ENCODE data around the gene ZC3HAV1L.

The ZC3HAV1L gene

DNA sequence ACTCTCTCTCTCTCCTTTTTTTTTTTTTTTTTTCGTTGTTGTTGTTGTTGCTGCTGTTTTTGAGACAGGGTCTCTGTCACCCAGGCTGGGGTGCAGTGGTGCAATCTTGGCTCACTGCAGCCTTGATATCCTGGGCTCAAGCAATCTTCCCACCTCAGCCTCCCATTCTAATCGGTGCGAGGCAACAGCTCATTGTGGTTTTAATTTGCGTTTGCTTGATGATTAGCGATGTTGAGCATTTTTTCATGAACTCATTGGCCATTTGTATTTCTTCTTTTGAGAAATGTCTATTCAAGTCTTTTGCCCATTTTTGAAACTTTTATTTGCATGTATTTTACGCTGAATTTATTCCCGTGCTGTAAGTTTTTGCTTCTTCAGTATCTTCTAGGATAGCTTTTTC is 13.3 kb upstream of the ZC3HAV1L start:
- no peak for TF ChIP-seq FOXM1 (IDR thresholded peaks at IDR 0.05; ENCODE audit: borderline replicate concordance, low read depth)
- TF ChIP-seq CREB1 (IDR thresholded peaks at IDR 0.05; ENCODE audit: low read depth) = no peak
- TF ChIP-seq EP300 (IDR thresholded peaks at IDR 0.05; ENCODE audit: borderline replicate concordance) = no peak
- TF ChIP-seq TEAD4 (IDR thresholded peaks at IDR 0.05) = no peak
- no peak for TF ChIP-seq ZBTB7A (IDR thresholded peaks at IDR 0.05; ENCODE audit: low read depth)
- no peak for TF ChIP-seq RAD21 (IDR thresholded peaks at IDR 0.05; ENCODE audit: low read depth)
- TF ChIP-seq NFIC (IDR thresholded peaks at IDR 0.05) = no peak
- TF ChIP-seq TCF12 (IDR thresholded peaks at IDR 0.05; ENCODE audit: low read depth) = no peak
- no peak for TF ChIP-seq CEBPB (IDR thresholded peaks at IDR 0.05)
- TF ChIP-seq EGR1 (IDR thresholded peaks at IDR 0.05) = no peak
- TF ChIP-seq, protein P1, sequence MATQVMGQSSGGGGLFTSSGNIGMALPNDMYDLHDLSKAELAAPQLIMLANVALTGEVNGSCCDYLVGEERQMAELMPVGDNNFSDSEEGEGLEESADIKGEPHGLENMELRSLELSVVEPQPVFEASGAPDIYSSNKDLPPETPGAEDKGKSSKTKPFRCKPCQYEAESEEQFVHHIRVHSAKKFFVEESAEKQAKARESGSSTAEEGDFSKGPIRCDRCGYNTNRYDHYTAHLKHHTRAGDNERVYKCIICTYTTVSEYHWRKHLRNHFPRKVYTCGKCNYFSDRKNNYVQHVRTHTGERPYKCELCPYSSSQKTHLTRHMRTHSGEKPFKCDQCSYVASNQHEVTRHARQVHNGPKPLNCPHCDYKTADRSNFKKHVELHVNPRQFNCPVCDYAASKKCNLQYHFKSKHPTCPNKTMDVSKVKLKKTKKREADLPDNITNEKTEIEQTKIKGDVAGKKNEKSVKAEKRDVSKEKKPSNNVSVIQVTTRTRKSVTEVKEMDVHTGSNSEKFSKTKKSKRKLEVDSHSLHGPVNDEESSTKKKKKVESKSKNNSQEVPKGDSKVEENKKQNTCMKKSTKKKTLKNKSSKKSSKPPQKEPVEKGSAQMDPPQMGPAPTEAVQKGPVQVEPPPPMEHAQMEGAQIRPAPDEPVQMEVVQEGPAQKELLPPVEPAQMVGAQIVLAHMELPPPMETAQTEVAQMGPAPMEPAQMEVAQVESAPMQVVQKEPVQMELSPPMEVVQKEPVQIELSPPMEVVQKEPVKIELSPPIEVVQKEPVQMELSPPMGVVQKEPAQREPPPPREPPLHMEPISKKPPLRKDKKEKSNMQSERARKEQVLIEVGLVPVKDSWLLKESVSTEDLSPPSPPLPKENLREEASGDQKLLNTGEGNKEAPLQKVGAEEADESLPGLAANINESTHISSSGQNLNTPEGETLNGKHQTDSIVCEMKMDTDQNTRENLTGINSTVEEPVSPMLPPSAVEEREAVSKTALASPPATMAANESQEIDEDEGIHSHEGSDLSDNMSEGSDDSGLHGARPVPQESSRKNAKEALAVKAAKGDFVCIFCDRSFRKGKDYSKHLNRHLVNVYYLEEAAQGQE (IDR thresholded peaks at IDR 0.05; ENCODE audit: low read depth) = no peak
- TF ChIP-seq YY1 (IDR thresholded peaks at IDR 0.05; ENCODE audit: low read depth) = no peak
- TF ChIP-seq, protein P2, sequence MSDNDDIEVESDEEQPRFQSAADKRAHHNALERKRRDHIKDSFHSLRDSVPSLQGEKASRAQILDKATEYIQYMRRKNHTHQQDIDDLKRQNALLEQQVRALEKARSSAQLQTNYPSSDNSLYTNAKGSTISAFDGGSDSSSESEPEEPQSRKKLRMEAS (IDR thresholded peaks at IDR 0.05) = no peak
- no peak for TF ChIP-seq TAF1 (IDR thresholded peaks at IDR 0.05; ENCODE audit: low read depth)

DNA sequence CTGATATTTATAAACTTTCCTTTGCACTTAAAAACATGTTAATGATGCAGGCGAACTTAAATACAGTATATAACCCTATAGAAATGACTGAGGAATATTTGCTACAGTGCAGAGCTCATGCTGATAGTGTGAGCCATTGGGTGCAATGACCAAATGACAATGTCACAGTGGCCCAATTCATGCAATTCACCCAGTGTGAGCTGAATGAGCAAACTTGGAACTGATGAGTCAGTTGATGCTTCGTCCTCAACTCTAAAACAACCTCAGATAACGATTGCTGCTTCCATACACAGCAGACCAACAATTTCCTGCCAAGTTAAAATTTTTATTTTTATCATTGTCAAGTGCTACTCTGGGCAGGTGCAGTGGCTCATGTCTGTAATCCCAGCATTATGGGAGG is 12.1 kb upstream of the ZC3HAV1L start:
- TF ChIP-seq YY1 (IDR thresholded peaks at IDR 0.05; ENCODE audit: low read depth) (no peak), EP300 (IDR thresholded peaks at IDR 0.05; ENCODE audit: borderline replicate concordance) (no peak), NFIC (IDR thresholded peaks at IDR 0.05) (no peak), TEAD4 (IDR thresholded peaks at IDR 0.05) (no peak)
- TF ChIP-seq, protein P2 (IDR thresholded peaks at IDR 0.05) = no peak
- TF ChIP-seq, protein P3, sequence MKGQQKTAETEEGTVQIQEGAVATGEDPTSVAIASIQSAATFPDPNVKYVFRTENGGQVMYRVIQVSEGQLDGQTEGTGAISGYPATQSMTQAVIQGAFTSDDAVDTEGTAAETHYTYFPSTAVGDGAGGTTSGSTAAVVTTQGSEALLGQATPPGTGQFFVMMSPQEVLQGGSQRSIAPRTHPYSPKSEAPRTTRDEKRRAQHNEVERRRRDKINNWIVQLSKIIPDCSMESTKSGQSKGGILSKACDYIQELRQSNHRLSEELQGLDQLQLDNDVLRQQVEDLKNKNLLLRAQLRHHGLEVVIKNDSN (IDR thresholded peaks at IDR 0.05) = no peak

DNA sequence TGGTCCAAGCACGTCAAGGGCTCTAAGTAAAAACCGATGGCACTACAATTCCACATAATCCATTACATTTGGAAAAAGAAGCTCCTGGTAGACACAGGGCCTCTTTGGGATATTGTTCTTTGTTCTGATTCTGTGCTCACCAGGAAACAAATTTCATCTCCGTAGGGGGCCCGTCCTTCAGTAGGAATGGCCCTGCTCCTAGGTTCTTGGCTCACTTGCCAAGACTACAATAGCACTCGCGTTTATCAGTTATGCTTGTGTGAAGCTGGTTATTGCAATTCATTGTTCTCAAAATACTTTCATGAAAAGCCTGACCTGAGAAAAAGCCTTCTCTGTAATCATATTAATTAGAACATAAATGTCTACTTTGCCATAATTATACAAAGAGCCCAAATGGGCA is 10.3 kb upstream of the ZC3HAV1L start:
- no peak for TF ChIP-seq YY1 (IDR thresholded peaks at IDR 0.05; ENCODE audit: low read depth)
- TF ChIP-seq TCF12 (IDR thresholded peaks at IDR 0.05; ENCODE audit: low read depth) = no peak
- TF ChIP-seq NFIC (IDR thresholded peaks at IDR 0.05) = peak; percentile 47; the same call in 1 of the 2 replicates

DNA sequence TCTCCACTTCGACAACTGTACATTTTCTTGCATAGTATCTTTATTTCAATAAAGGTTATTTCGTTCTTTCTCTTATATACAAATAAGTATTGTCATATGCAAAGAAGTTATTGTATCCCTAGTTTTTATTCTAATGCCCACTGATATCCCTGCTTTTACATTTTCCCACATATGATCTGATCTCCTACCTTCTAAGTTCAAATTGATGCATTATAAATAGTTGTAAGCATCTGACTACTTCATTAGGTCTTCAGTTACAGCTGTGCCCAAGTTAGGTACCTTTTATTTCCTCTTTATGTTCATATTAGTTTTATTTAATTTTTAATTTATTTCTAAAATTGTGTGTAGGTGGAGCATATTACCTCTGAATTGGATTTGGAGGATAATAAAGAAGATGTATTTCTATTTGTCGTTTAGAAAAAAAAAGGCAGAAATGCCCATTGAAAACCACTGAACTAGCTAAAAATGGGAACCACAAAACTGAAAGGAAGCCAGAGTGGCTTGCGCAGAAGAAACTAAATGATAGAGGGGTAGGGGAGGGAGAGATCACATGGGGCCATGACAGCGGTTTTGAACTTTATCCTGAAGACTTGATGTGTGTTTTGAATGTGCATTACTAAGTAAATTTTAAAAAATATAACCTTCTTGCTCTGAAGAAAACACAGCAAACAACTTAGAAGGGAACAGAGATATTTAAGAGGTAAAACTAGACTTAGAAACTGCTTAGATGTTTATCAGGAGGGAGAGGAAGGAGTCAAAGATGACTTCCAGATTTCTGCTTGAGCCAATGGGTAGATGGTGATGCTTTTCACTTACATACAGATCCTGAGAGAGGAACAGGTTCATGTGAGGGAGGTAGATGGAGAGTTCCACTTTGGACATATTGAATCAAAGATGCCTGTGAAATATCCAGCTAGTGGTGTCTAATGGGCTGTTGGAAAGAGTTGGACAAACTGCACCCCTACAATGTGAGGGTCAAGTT is 9.3 kb upstream of the ZC3HAV1L start:
- TF ChIP-seq YY1 (IDR thresholded peaks at IDR 0.05; ENCODE audit: low read depth) = no peak
- TF ChIP-seq EP300 (IDR thresholded peaks at IDR 0.05; ENCODE audit: borderline replicate concordance) = no peak
- no peak for TF ChIP-seq EGR1 (IDR thresholded peaks at IDR 0.05)
- no peak for TF ChIP-seq RAD21 (IDR thresholded peaks at IDR 0.05; ENCODE audit: low read depth)
- no peak for TF ChIP-seq CREB1 (IDR thresholded peaks at IDR 0.05; ENCODE audit: low read depth)
- no peak for TF ChIP-seq TEAD4 (IDR thresholded peaks at IDR 0.05)
- no peak for TF ChIP-seq TCF12 (IDR thresholded peaks at IDR 0.05; ENCODE audit: low read depth)
- TF ChIP-seq, protein P2 (IDR thresholded peaks at IDR 0.05) = no peak
- TF ChIP-seq NFIC (IDR thresholded peaks at IDR 0.05) = no peak
- TF ChIP-seq, protein P1 (IDR thresholded peaks at IDR 0.05; ENCODE audit: low read depth) = no peak; the same call in 1 of the 2 replicates
- TF ChIP-seq FOXM1 (IDR thresholded peaks at IDR 0.05; ENCODE audit: borderline replicate concordance, low read depth) = no peak
- TF ChIP-seq, protein P3 (IDR thresholded peaks at IDR 0.05) = no peak
- TF ChIP-seq CEBPB (IDR thresholded peaks at IDR 0.05) = no peak
- TF ChIP-seq ZBTB7A (IDR thresholded peaks at IDR 0.05; ENCODE audit: low read depth) = no peak
- TF ChIP-seq TAF1 (IDR thresholded peaks at IDR 0.05; ENCODE audit: low read depth) = no peak

Data from Ishikawa (cell line).